ENCODE measurements around the gene COL18A1.

The COL18A1 gene

DNA sequence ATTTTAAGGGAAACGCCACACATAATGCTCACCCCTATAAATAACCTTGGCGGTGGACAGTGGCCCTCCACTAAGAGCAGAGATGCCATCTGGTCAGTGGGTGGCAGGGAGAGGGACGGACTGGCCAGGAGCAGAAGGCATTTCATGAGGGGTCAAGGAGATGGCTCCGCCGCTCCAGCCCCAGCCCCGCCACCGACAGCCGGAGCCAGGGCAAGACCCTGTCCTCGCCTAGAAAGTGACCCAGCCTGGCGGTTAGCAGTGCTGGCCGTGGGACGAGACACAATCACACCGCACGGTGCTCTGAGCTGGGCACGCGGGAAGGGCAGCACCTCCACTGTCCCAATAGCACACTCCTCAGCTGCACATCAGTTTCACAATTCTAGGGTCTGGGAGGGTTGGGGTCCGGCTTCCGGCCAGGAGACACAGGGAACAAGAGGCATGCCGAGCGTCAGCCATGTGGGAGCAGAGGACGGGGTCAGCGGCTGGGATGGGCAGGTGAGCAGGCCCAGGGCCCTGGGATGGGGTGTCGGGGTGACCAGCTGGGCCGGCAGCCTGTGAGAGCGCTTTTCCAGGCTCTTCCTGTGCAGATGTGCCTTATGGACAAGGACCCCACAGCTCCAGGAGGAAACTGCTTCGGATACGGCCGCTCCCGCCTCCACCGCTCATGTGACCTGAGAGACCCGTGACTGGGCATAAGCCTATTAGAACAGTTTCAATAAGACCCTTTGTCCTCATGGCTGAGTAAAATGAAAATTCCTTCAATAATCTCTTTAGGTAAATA, 131.5 kb downstream of the COL18A1 start:
- no peak for DNase-seq

DNA sequence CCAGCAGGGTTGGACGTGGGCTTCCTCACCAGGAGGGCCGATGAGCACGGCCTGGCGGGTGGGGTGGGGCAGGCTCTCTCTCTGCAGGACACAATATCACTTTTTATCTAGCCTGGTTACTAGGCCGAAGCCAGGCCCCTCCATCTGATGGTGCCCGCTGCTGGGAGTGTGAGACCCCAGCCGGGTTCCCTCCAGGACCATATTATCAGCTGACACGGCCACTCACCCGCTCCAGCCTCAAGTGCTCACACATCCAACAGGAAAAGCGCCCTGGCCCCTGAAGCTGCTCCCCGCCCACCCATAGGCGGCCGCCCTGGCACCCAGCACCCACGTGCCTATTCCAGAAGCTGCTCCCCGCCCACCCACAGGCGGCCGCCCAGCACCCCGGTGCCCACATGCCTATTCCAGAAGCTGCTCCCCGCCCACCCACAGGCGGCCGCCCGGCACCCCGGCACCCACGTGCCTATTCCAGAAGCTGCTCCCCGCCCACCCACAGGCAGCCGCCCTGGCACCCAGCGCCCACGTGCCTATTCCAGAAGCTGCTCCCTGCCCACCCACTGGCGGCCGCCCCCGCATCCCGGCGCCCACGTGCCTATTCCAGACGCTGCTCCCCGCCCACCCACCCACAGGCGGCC, 132.3 kb downstream of the COL18A1 start:
- no peak for DNase-seq

DNA sequence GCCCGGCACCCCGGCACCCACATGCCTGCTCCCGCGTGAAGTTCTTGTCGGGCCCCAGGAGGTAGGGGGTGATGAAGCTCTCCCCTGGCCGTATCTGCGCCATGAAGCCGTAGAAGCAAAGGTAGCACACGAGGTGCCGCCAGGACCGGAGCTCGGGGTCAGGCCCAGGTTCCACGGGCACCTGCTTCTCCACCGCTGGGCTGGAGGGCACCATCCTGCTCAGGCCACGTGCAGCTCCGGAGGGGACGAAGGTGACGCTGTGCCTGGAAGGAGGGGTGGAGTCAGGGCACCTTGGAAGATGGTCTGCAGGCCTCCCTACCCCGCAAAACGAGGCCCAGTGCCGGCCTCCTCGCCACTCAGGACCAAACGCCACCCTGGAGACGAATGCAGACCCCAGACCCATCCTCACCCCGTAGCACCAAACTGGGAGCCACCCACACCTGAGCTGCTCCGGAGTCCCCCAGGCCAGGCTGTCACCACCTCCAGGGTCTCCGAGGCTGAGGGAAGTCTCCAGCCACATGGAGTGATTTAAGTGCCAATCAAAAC, 132.9 kb downstream of the COL18A1 start:
- DNase-seq = peak in 1 of 5 experiments; percentile 2

DNA sequence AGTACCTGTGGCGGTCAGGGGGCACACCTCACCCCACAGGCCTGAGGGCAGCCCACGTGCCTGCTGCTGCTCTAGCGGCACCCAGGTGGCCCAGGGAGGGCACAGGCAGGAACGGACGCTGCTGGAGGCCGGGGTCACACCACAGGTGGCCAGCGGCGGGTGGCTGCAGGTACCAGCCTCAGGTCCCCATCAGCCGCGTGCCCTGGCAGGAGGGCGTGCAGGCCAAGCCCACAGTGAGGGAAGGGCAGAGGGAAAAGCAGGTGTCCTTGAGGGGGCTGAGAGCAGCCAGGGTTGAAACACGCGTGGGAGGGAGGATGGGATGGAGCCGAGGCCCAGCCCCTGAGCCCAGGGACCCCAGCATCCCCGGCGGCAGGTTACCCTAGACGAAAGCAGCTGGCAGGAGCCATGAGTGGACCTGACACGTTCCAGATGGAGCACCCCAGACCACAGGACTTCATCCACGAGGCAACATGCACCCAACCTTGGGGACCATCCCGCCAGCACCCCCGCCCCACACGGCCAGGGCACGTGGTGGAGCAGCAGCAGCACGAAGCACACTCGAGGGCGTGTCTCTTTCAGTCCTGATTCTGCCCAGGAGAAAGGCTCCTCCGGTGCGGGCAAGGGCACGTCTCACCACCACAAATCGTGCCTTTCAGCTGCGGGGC, 133.5 kb downstream of the COL18A1 start:
- DNase-seq = peak in 2 of 5 experiments; percentile 2 to 3

DNA sequence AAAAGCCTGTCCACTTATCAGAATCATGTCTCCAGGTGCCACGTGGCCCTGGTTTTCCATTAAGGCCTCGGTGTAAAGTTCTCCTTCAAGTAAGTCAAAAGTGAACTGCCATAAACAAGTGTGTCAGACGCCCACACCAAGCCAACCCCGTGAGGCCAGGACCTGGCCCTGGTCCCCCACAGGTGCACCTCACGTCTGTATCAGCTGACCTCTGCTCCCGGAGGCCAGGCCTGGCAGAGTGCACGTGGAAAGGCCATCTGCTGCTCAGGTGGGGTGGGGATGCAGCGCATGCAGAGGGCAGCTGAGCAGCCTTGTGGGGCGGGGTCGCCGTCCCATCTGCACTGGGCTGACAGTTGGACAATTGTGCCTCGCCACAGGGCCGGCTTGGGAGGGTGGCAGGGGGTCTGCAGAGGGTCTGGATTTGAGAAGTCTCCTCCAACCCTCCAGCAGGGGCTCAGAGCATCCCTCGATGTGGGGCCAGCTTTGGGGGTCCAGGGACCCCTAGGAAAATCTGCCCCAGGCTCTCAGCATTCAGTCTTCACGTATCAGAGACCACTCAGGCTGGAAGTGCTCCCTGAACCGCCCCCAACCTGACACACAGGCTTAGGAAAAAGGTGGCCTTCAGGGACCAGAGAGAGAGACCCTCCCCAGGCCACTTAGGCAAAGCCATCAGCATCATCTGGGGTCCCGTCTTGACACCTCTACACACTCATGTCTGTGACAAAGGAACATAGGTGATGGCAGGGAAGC, 134.3 kb downstream of the COL18A1 start:
- DNase-seq = peak in 2 of 5 experiments; percentile 3 to 4

DNA sequence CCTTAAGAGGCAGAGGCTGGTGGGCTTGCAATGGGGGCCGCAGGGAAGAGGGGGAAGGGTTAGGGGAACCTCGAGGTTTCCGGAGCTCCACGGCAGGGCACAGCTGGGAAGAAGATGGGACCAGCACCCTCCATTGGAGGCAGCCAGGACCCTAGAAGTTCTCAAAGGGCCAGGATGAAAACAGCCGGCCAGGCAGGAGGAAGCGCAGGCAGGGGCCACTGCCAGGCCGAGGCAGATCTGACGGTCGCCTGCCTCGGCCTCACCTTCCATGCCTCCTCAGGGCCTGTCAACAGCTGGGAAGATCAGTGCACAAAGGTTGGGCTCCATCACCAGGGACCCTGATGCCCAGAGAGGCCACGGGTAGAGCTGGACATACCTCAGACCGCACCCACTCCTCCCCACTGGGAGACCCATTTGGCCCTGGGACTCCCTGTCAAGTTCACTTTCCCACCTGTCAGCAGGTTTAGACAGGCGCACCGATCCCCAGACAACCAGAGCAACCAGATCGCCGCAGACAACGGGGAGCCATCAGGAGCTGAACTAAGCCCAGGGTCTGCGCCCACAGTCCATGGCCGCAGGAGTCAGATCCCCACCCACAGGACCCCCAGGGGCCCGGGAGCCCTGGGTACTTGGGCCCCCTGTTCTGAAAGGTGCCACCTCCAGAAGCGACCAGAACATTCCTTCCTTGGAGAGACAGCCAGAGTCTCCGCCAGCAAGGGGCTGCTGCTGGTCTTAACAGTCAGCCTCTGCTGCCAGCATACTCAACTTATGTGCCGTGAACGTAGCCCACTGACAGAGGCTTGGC, 135.0 kb downstream of the COL18A1 start:
- DNase-seq = peak in 2 of 5 experiments; percentile 1 to 3

DNA sequence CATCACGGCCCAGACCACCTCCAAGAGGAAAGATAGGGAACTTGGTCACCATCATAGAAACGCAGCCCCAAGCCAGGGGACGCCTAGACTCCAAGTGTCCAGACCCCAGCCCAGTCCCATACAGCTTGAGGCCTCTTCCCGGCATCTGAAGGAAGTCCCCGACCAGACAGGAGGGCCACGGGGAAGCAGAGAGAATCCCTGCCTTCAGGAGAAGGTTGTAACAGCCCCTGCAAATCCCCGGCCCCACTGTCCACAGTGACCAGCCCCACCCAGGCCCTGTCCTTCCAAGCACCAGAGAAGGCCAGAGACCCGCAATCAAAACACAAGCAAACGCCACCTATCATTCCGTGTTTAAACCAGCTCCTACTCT, 135.6 kb downstream of the COL18A1 start:
- DNase-seq = peak in 2 of 5 experiments; percentile 0 to 3

DNA sequence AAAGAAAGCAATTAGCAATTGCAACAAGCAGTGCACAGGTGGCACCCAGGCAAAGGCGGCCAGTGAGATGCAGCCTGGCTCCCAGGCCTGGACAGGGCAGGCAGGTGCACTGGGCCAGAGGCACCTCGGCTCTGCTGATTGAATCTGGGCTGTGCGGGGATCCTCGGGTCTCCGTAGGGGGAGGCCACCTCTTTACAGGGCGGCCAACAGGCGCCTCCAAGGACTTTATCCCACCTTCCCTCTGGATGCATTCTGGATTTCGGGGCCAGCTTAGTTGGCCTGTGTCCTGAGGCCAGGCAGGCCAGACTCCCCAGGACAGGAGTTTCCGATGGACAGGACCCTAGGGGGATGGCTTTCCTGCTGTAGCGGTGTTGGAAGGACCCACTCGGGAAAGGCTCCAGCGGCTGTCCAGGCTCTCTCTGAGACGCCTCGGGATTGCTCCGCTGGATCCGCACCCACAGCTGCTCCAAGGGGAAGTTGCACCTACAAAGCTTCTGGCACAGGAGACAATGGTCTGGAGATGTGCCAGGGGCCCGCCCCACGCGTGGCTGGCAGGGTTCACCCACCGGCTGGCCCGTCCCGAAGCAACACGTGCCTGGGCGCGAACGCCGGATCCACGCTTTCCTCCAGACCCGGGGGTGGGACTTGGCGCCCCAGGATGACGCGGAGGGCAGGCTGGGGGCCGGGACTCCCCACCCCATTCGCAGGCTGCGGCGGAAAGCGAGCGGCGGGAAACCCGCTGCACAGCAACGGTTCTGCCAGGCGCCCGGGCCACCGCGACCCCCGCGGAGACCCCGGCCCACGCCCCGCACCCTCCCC, 136.5 kb downstream of the COL18A1 start:
- DNase-seq = peak; percentile 53 to 86 (median 69)

DNA sequence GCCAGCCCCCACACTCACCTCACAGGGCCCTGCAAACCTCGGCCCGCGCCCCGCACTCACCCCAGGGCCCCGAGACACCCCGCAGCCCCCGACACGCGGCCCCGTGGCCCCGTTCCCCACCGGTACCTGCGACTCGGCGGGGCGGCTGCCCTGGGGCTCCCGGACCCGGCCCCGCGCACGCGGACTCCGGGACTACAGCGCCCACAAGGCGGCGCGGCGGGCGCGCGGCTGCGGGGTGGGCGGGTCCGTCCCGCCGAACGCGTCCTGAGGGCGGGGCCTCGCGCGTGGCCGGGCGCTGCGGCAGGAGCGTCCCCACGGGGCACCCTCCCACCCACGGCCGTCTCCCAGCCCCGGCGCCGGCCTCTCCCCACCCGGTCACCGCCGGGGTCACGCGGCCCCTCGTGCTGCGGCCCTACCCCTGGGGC, 137.3 kb downstream of the COL18A1 start, which contains the start of gene SLC19A1:
TSS of gene SLC19A1 (minus strand) at position 199 of the 425 bp plus-strand sequence. CDS start 4,481 bp downstream, outside the sequence.
- DNase-seq = peak; percentile 53 to 83 (median 56)

DNA sequence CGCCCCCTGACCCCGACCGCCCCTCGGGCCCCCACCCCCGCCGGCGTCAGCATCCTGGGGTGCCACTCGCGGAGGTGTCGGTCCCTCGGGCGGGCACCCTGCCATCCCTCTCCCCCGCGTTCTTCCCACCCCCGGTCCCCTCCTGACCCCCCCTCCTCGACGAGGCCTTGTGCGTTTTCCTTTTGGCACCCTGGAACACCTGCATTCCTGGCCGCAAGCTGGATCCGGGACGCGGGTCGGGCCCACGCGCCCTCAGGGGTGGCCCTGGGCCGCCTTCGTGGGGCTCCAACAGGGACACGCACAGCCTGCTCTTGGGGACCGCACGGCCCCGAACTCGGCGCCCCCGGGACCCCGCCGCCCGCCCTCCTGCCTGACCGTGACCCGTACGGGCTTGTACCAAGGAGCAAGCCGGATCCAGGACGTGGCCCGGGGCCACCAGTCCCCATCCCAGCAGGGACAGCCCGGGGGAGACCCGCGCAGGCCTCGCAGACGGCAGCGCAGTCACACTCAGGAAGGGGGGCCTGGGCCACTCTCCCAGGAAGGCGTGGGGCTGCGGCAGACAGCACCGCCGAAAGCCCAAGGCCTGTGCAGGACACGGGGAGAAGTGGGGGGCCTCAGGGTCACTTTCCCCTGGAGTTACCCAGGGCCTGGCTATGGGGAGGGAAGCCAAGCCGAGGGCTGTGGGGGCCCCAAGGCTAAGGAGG, 137.9 kb downstream of the COL18A1 start:
- peak in 1 of 5 experiments; percentile 4 for DNase-seq

DNA sequence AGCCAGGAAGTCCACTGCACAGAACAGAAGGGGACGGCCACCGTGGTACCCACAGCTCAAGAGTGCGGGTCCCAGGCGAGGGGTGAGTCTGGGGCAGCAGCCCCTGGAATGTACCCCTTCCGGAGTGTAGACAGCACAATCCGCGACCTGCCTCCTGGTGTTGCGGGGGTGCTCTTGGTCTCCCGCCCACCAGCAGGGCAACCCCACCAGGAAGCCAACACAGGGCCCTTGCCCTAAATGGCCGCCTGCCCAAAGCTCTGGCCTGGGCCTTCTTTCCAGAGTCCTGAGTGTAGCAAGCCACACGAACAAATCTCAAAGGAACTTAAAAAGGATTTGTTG, 138.4 kb downstream of the COL18A1 start:
- peak in 1 of 5 experiments; percentile 2 for DNase-seq

DNA sequence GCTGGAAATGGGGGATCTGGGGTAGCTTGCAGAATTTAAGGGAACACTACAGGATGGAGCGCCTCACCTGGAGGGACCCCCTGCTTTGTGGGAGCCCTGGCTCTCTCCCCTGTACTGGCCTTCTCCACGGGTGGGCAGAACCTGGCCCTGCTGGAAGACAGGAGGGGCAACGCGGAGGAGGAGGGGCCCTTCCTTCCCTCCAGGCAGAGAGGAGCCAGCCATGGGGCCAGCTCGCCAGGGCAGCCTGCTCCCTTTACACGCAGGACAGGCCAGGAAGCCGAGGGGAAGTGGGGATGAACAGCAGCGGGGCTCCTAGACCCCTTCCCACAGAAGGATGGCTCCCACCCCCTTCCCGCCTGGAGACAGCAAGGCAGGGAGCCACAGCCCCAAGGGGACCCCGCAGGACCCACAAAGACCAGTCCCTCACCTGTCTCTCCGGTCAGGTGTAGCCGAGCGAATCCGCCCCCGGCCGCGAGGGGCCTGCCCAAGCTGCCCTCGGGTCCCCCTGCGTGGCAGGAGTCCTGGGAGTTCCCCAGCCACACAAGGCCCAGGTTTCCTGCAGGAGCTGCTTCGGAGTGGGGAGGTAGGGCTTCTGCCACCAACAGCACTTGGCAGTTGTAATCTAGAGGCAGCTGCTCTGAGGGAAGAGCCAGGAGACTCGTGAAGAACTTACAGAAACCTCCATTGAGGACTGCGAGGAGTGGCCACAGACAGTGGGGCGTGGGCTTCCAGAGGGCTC, 138.9 kb downstream of the COL18A1 start:
- DNase-seq = peak in 2 of 5 experiments; percentile 3 to 7

DNA sequence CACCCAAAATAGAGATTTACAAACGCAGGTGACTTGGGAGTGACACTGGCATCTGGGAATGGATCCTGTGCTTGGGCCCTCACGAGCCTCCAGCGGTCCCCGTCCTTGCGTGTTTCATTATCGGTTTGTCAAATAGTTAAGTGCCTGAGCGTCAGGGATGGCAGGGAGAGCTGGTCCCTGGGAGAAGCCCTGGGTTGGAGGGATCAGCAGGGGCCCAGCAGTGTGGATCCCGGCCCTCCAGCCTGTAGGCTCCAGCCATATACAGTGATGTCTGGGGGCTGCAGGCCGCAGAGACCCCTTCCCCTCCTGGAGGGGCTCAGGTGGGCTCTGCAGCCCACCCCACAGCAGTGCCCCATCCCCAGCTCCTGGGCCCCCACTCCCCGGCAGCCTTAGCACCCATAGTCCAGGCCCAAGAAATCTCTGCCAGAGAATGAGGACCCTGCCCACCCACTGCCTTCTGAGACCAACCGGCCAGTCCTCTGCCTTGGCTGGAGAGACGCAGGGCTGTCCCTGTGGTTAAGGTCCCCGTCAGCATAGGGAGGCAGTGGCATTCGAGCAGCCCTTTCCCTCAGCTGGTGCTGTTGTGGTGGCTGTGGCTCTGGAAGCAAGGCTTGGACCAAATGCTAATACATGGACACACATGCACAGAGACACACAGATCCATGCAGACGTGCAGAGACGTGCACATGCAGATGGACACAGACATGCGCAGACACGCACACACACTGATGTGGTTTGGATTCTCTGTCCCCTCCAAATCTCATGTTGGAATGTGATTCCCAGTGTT, 139.7 kb downstream of the COL18A1 start:
- peak in 2 of 5 experiments; percentile 1 to 3 for DNase-seq

DNA sequence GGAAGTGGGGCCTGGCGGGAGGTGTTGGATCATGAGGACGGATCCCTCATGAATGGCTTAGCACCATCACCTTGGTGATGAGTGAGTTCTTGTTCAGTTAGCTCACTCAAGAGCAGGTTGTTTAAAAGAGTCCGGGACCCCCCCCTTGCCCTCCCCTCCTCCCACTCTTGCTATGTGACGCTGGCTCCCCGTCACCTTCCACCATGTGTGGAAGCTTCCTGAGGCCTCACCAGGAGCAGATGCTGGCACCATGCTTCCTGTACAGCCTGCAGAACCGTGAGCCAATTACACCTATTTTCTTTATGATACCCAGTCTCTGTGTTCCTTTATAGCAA, 140.2 kb downstream of the COL18A1 start:
- DNase-seq = peak in 1 of 5 experiments; percentile 1

DNA sequence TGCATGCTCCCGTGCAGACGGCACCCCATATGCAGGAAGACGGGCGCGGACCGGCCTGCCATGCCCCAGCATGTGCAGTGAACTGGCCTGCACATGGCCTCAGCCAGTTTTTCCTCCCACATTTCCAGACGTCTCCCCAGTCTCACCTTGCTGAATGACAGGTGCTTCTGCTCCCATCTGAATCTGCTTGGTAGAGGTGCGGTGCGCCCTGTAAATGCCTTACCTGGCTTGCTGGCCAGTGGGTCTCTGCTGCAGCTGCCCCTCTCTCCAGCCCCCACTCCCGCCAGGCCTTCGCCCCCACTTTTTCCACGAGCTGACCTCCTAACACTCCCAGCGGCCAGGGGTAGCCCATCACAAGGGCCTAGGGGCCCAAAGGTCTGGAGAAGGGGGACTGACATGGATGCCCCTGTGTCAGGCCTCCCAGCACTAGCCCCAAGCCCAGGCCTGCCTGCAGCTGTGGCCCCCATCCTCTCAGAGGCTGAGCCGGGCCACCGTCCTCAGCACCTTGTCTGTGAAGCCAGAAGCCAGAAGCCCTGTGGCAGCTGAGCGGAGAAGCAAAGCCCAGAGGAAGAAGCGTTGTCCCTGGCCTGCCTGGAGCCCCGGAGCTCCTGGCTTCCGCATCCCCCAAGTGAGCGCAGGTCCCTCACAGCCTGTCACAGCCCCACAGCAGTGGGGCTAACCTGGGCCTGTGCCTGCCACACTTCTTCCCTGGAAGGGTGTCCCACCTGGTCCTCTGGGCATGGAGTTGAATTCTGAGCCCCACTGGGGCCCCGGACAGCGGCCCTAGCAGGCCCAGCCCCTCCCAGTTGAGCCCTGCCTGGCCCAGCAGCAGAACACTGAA, 140.9 kb downstream of the COL18A1 start:
- peak in 1 of 5 experiments; percentile 1 for DNase-seq

DNA sequence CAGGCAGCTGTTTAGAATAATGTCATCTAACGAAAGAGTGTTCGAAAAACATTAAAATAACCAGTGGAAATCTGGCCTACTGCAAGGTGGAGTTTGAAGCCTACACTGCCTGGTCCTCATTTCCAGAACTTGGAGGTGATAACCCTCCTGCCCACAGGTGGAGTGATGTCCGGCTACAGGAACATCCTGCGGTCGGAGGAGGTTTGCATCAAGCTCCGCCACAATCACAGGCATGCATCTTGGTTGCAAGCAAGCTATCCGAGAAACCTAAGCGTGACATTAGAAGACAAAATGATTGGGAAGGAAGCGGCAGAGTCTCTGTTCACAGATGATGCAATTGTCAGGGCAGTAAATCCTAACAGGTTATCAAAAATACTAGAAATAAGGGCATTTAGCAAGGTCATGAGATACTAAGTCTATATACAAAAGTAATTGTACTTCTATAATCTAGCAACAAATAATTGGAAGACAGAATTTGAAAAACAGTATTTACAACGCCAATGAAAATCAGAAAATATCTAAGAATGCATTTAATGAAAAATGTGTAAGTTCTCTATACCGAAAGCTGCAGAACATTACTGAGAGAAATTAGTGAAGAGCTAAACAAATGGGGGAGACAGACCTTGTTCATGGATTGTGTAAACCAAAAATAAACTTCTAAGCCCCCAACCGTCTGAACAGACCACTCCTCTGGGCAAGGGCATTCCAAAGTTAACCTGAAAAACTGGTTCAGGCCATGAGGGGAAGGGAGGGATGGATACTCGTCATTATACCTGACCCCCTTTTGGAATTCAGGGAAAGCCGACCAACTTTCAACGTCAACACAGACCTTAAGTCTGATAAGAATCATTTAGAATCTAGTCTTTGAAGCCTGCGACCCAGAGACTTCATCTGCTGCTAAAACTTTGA, 141.9 kb downstream of the COL18A1 start:
- no peak for DNase-seq

DNA sequence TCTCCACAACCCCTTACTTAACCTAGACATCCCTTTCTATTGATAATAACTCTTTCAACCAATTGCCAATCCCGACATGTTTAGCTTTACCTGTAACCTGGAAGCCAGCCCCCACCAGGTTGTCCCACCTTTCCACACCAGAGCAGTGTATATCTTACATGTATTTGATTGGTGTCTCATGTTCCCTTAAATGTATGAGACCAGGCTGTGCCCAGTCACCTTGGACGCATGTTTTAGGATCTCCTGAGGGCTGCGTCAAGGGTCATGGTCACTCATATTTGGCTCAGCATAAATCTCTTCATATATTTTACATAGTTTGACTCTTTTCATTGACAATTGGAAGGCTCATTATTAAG, 142.6 kb downstream of the COL18A1 start:
- no peak for DNase-seq
